Lung microvascular endothelial cell (primary cell): ENCODE measurements around the gene FMNL2. TPM values are rescaled to one million over a fixed set of nuclear protein-coding genes. Genes with fewer than 3 reads are reported as not detected.
"Not testable (repeated sequence)": the region's sequence is repeated elsewhere in the genome, so short reads cannot be mapped to it uniquely, and the experiment has no call there.

Experiments
- DNase-seq, 2 donors: peaks; one replicate each; pipeline versions ENCODE4 v3.0.0 to v3.0.0-alpha.2; 2010; ENCODE audit warnings: low read depth in 2 of 2
- total RNA-seq: library from RNA; depleted of rRNA; stranded (reverse); fragments of >200 nt; gene quantifications from 2 replicates; pipeline ENCODE4 v1.2.1, GENCODE V29; 2014

The FMNL2 gene
- total RNA-seq, 1 donor from 2014 or later: 48.4 TPM

- no peak for DNase-seq
Measured at GRCh38 chr2:152375174-152375573, 40.2 kb downstream of the FMNL2 start.

DNA sequence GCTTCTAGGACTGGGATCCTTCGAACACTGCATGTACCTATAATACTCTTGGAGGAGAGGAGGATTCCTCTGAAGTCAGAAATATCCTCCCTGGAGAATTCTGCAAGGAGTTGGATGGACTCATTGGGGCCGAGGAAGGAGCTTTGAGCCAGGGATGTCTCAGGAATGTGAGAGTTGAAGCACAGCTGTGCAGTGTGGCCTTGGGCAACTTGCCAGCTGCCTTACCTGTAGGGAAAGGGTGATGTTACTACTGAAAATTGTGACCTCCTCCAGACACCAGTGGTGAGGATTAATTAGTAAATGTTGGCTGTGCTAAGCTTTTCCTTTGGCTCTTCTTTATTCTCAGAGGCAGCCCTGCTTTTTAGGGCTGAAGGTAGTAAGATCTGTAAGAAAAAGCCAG, 41.4 kb downstream of the FMNL2 start:
- DNase-seq: no peak

- peak; percentile 46 to 58 for DNase-seq
Measured at GRCh38 chr2:152376968-152377367, 42.0 kb downstream of the FMNL2 start.

DNA sequence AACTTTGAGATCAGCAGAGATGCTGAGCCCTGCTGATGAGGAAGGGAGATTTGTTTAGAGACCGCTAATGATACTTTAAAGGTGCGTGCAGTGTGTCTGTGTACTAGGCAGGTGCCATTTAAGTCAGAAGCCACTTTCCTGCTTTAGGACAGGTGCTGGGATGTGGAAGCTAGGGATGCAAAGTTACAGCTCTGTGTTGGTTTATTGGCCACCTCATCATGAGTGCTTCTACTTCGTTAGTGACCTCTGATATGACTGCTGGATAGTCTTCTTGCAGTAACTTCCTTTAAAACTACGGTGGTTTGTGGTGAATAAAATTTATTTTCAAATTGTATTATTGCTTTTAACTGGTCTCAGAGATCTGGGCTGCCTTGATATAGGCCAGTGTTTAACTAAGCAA, 44.1 kb downstream of the FMNL2 start:
- no peak for DNase-seq

DNA sequence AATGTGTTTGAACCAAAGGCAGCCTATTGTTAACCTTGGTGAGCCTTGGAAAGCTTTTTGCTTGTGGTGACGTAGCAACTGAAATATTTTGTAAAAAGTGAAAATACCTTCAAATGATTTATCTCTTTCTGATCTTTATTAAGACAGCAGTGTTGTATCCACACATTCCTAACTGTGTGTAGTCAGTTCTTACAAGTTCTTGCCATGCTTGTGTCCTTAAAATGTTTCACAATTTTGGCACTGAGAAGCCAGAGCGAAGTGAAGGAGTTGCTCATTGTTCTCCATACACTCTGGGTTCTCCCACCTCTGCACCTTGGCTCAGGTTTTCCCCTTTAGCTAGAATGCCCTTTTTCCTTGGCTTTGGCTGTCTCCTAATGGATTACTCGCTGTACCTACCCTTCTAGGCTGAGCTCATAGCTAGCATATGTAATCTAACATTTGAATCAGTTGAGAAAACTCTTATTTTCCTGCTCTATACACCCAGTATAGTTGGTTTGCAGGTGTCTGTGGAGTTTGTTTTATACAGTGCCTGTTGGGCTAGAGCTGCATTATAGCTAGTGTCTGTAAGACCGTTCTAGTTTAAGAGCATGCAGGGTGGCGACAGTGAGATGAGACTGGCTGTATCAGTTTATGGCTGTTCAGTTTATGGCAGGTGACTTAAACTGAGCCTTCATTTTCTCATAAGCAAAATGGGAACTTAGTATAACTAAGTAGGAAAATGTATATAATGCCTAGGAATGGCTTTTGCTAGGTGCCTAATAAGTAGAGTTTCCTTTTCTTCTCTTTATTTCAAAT, 45.5 kb downstream of the FMNL2 start:
- no peak for DNase-seq

GRCh38 chr2:152383702-152384101, 48.7 kb downstream of the FMNL2 start:
- DNase-seq: no peak

DNA sequence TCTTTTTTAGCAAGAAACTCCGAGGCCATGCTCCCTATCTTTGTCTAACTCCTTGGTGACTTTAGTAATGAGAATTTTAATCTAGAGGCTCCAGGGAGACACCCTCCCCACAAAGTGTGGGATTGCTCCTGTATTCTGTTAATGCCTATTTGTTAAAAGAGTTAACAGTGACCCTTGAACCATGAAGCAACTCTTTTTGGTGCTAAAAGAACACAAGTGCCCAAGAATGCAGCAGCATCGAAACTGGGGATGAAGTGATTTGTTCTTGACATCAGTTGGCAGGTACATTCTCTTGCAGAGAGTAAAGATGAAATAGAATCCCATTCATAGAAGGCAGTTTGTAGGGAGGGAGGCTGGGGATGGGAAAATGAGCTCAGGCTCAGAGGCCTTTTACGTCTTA, 50.0 kb downstream of the FMNL2 start:
- DNase-seq: no peak

DNA sequence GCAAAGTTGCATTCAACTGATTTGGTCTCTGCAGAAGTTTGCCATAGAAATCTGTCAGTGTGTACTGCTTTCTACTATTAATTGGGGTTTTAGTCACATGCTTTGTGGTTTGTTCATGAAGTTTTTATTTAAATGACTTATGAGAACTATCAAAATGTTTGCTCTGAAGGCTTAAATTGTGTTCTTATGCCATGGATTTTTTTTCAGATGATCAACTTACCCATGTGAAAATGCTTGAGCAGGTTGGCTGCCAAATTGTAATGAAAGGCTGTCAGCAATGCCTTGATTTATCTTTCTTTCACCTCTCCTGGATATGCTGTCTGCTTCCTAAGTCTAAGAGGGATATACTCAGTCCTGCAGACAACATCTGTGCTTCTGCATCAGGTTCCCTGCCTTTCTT, 50.7 kb downstream of the FMNL2 start:
- DNase-seq: no peak

- no peak for DNase-seq
Measured at GRCh38 chr2:152386266-152386665, 51.3 kb downstream of the FMNL2 start.

DNA sequence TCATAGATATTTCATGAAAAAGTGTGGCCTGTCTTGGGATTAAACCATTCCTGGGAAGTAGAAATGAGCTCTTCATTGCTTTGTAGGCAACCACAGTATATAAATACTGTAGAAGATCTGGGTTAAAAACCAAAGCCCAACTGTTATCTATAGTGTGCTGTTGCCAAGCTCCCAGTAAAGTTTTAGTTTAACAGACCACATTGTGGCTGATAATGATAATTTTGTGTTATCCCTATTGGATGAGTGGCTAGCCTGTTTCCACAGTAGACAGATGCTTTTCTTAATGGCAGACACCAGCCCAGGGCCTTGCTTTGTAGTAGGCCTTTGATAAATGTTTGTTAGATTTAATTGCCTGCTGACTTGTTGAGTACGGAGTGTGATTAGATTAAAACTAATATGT, 52.1 kb downstream of the FMNL2 start:
- DNase-seq: no peak

DNA sequence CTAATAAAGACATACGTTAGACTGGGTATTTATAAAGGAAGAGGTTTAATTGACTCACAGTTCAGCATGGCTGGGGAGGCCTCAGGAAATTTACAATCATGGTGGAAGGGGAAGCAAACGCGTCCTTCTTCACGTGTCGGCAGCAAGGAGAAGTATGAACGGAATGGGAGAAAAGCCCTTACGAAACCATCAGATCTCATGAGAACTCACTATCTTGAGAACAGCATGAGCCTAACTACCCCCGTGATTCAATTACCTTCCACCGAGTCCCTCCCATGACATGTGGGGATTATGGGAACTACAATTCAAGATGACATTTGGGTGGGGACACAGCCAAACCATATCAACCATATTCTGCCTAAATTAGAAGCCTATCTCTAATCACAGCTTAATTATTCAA, 53.3 kb downstream of the FMNL2 start:
- not testable (repeated sequence) for DNase-seq

GRCh38 chr2:152389483-152389882, 54.5 kb downstream of the FMNL2 start:
- DNase-seq: no peak

- no peak for DNase-seq
Measured at GRCh38 chr2:152390837-152391236, 55.9 kb downstream of the FMNL2 start.

DNA sequence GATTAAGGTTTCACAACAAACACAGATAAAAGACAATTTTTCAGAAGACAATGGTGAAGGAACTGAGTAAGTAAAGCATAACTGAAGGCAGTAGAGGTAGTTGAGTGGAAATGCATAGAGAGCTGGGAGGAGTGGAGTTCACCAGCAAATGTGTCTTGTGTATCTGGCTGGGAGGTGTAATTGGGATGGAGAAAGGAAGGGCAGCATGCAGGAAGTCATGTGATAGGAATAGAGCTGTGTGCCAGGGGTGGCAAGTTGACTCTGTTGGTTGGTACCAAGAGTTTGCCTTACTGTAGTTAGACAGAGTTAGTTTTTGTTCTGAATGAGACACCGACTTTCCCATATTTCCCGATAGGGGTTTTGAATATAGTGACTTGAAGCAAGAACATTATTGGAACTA, 56.3 kb downstream of the FMNL2 start:
- no peak for DNase-seq

- DNase-seq: peak in 1 of 2 donors; percentile 69
Measured at GRCh38 chr2:152393377-152393776, 58.4 kb downstream of the FMNL2 start.

- no peak for DNase-seq
Measured at GRCh38 chr2:152394326-152394725, 59.4 kb downstream of the FMNL2 start.

- peak in 1 of 2 donors; percentile 41 for DNase-seq
Measured at GRCh38 chr2:152395103-152395502, 60.1 kb downstream of the FMNL2 start.

GRCh38 chr2:152395572-152395971, 60.6 kb downstream of the FMNL2 start:
- no peak for DNase-seq

DNA sequence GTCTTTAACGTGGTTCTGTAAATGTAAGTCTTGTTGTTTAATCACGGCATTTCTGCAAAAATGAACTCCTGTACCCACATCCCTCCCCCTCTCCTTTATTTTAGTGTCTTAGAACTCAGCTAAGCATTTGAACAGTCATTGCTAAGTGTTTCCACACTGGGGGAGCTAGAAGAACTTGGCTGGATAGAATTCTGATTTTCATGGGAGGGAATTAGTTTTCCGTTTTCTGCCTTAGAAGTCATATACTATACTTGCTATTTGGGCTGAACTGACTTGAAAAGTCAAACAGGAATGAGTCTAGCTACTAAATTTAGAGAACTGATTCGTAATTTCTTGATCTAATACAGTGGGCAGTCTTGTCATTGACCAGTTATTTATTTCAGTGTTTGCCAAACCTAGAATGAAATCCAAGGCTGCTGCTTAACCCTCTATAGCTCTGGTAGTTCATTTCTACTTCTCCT, 61.1 kb downstream of the FMNL2 start:
- no peak for DNase-seq

GRCh38 chr2:152396763-152397162, 61.8 kb downstream of the FMNL2 start:
- DNase-seq: no peak

DNA sequence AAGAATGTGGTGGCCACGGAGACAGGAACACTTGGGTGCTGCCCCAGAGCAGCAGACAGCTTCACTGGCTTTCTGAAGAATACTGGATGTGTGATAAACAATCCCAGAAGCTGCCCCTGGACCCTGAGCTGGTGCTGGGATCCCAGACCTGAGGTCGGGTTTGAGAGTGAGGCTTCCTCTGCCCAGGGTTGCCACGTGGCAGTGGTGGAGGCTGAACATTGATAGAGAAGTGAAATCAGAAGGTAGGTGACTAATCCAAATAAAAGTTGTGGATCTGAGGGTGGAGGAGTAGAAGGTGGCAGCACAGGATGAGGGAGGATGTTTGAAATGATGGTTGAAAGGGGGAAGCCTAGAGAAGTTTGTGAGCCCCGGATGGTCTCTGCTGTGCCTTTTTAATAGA, 64.0 kb downstream of the FMNL2 start:
- no peak for DNase-seq

DNA sequence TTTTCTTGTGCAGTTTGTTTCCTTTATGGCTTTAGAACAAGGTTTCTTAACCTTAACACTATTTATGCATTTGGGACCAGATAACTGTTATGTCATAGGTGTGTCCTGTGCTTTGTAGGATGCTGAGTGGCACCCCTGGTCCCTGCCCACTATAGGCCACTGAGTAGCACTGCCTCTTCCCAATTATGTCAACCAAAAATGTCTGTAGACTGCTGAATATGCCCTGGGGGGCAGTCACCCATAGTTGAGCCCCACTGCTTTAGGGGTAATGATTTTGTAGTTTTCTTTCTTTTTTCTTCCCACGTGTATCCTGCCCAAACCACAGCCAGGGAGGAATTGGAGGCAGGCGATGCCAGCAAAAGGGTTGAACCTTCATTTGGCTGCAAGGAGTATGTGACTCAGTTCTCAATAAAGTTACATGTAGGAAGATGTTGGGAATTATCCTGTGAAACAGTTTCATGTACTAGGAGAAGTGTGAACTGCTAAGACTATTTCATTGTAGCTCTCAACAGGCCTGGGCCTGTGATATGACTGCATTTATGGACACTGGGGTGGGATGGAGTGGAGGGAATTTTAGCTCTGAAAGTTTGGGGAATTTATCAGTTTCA, 65.7 kb downstream of the FMNL2 start:
- DNase-seq: no peak
